Measurements from ENCODE around the gene GABRP. TPM values are rescaled to one million over a fixed set of nuclear protein-coding genes. Genes with fewer than 3 reads are reported as not detected.

Gene GABRP
- total and polyA plus RNA-seq, 11 donors: 0.08 to 2.9 (median 0.23) TPM; not detected in 3

GRCh38 chr5:170755679-170756456, 27.7 kb upstream of the GABRP start:
- DNase-seq: peak in 4 of 5 donors; percentile 59 to 88 (median 72)
- intact Hi-C loops (cut with DNase I): loop anchor here in 1 of 10 donors (1.0 kb wide), 1 partner anchor 9 kb away; no protein-coding TSS in a partner anchor

GRCh38 chr5:170756691-170757090, 26.8 kb upstream of the GABRP start:
- Histone ChIP-seq H3K9me3 (no peaks in the 10 kb centered on the region), H3K4me1 (peaks cover 0 to 59% (median 32%) of the 10 kb centered on the region in 12 donors), H3K4me3 (no peak overlapping the region), H3K27me3 (no peaks in the 10 kb centered on the region), H3K36me3 (no peaks in the 10 kb centered on the region), H3K27ac (peak overlapping the region; percentile 63 to 96 (median 88))
- DNase-seq: no peak
- no peak for TF ChIP-seq CTCF (IDR thresholded peaks at IDR 0.05)
- no peak for TF ChIP-seq POLR2A (IDR thresholded peaks at IDR 0.05)
- ATAC-seq: peak in 1 of 4 donors; percentile 7
- intact Hi-C loops (cut with DNase I): loop anchor here in 1 of 10 donors (1.0 kb wide), 1 partner anchor 9 kb away; no protein-coding TSS in a partner anchor
- WGBS, 4 donors: 63 to 75% (median 69%) methylated on average over 8 of the region's 8 CpGs

More at GRCh38 chr5:170755679-170756456, 27.7 kb upstream of the GABRP start:
- Histone ChIP-seq H3K4me3 (no peak overlapping the region), H3K27me3 (no peaks in the 10 kb centered on the region), H3K36me3 (no peaks in the 10 kb centered on the region), H3K4me1 (peaks cover 0 to 63% (median 34%) of the 10 kb centered on the region in 12 donors), H3K27ac (peak overlapping the region; percentile 67 to 96 (median 88)), H3K9me3 (no peaks in the 10 kb centered on the region)
- no peak for TF ChIP-seq CTCF (IDR thresholded peaks at IDR 0.05)
- TF ChIP-seq POLR2A (IDR thresholded peaks at IDR 0.05): no peak
- WGBS, 4 donors: 55 to 75% (median 66%) methylated on average over 7 of the region's 7 CpGs
- ATAC-seq: peak; percentile 93 to 95 (median 94)

GRCh38 chr5:170757182-170757601, 26.3 kb upstream of the GABRP start:
- 16 to 21% (median 20%) methylated on average over 4 of the region's 4 CpGs for WGBS, 4 donors
- H3K9me3 ChIP-seq: no peaks in the 10 kb centered on the region
- peaks cover 0 to 54% (median 27%) of the 10 kb centered on the region in 12 donors for H3K4me1 ChIP-seq
- peak; percentile 69 to 85 (median 84) for ATAC-seq
- intact Hi-C loops (cut with DNase I): no loop called here
- TF ChIP-seq POLR2A (IDR thresholded peaks at IDR 0.05) (no peak), CTCF (IDR thresholded peaks at IDR 0.05) (no peak)
- no peak overlapping the region for H3K4me3 ChIP-seq
- peak in 1 of 5 donors; percentile 45 for DNase-seq
- H3K27me3 ChIP-seq: no peaks in the 10 kb centered on the region
- H3K27ac ChIP-seq: peak overlapping the region; percentile 63 to 96 (median 88)
- H3K36me3 ChIP-seq: no peaks in the 10 kb centered on the region

GRCh38 chr5:170757669-170758068, 25.9 kb upstream of the GABRP start:
- Histone ChIP-seq H3K27ac (peak overlapping the region; percentile 63 to 96 (median 88)), H3K4me3 (no peak overlapping the region), H3K36me3 (no peaks in the 10 kb centered on the region), H3K9me3 (no peaks in the 10 kb centered on the region), H3K4me1 (peaks cover 0 to 49% (median 22%) of the 10 kb centered on the region in 12 donors), H3K27me3 (no peaks in the 10 kb centered on the region)
- no peak for TF ChIP-seq POLR2A (IDR thresholded peaks at IDR 0.05)
- no peak for TF ChIP-seq CTCF (IDR thresholded peaks at IDR 0.05)
- WGBS, 4 donors: 44 to 63% (median 56%) methylated on average over 2 of the region's 2 CpGs
- intact Hi-C loops (cut with DNase I): no loop called here
- DNase-seq (no peak), ATAC-seq (no peak)
